Kidney glomerular epithelial cell (primary cell): Measurements from ENCODE around the gene CNTNAP2.
"Not testable (repeated sequence)": the region's sequence is repeated elsewhere in the genome, so short reads cannot be mapped to it uniquely, and the experiment has no call there.

ENCODE experiments used
- DNase-seq: peaks from one replicate; lab custom pipeline; 2025; lab: John Stamatoyannopoulos, UW

Gene CNTNAP2

DNA sequence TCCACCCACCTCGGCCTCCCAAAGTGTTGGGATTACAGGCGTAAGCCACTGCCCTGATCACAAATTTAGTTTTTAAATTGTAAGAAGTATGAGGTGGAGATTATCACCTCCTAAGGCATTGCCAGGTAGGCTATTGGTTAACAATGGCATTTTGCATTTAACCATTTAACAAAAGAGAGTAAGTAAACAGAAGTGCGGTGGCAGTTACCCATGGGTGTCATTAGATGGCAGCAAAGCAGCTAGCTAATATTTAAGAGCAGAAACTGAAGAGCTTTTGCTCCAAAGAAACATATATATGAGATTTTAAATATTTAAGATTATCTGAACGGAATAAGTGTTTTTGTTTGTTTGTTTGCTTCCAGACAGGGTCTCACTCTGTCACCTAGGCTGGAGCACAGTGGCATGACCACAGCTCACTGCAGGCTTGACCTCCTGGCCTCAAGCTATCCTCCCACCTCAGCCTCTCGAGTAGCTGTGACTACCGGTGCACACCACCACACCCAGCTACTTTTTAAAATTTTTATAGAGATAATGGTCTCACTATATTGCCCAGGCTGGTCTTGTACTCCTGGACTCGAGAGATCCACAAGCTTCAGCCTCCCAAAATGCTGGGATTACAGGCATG lies 2148.4 kb downstream of the CNTNAP2 start:
- peak; percentile 11 for DNase-seq

DNA sequence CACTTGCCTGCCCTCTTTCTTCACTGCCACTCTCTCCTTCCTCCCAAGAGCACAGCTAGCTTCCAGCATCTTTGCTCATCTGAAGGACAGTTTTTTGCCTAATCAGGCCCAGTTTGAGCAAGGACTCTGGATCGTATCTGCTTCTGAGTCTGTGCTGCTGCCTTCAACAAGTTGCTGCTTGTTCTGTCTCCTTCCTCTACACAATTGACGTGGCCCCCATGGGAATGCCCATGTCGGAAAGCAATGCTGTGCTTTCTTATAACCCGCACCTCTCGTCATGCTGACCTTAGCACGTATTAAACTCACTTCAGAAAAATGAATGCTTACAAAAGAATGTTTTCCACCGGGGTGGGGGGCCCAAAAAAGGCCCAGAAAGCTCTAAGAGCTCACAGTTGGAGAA lies 2149.3 kb downstream of the CNTNAP2 start:
- DNase-seq: no peak

DNA sequence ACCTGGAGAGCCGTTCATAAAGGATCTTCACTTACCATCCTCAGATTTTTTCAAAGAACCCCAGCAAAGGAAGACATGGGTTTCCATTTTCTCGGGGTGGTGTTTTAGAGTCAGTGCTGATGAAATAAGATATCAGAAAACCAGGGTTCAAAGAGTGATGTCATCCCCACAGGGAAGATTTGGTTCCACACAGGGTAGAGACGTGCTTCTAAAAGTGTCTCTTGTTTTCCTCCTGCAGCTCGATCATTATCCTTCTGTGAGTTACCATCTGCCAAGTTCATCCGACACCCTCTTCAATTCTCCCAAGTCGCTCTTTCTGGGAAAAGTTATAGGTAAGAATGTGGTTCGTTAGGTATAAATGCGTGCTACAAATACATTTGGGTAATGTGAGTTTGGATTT lies 2150.2 kb downstream of the CNTNAP2 start:
- no peak for DNase-seq

GRCh38 chr7:148270576-148270975 lies 2154.0 kb downstream of the CNTNAP2 start:
- no peak for DNase-seq

DNA sequence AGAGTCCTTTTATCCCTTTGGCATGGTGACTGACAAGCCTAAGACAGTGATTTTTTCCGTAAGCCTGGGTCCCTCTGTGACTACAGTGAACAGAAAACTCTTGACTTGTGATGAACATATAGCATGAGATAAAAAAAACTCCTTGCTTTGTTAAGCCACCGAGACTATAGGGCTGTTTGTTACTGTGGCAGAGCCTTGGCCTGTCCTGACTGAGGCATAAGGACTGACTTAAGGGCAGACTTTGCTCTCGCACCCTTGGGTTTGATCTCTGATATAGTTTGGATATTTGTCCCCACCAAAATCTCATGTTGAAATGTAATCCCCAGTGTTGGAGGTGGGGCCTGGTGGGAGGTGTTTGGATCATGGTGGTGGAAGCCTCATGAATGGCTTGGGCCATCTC lies 2157.5 kb downstream of the CNTNAP2 start:
- no peak for DNase-seq

DNA sequence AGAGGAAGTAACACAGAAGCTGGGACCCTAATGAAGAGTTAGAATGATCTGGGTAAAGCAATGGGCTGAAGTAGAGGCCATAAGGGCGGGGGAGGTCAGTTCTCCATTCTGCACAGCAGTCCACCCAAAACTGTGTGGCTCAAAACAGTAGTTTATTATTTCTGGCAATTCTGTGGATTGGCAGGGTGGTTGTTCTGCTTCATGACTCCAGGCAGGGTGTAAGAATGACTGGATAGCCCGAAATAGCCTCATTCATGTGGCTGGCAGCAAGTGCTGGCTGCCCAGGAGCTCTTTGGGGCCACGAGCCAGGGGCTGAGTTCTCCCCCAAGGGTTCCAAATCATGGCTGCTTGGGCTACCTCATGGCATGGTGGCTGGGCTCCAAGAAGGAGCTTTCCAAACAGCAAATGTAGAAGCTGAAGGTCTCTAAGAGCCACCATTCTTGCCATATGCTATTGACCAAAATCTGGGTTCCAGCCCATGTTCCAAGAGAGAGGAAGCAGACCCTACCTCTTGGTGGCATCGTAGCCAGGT lies 2158.8 kb downstream of the CNTNAP2 start:
- no peak for DNase-seq

GRCh38 chr7:148276314-148277041 lies 2159.9 kb downstream of the CNTNAP2 start:
- no peak for DNase-seq

DNA sequence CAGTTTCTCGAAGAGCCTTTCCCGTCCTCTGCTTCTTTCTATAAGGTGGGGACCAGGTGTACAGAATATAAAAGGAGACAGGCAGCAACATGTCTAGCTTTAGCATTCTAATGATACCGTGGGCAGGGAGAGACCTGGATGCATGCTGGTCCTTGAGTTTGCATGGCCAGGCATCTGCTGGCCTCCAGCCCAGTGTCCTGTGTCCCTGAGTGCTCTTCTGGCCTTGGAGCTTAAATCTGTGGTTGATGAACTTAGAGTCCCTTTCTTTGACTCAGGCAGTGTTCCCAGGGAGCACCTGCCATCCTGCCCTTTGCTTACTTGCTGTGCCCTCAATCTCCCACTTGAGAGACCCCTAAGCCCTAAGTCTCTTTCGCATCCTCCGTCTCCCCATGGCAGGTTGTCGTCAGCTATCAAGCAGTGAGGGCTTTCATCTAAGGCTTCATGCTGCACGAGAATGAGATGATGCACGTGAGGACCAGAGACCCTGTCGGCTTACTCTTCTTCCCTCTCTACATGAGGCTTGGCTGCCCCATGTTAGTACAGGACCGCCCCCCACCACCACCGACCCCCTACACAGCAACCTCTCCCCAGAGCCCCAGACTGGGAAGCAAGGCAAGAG lies 2160.6 kb downstream of the CNTNAP2 start:
- no peak for DNase-seq

DNA sequence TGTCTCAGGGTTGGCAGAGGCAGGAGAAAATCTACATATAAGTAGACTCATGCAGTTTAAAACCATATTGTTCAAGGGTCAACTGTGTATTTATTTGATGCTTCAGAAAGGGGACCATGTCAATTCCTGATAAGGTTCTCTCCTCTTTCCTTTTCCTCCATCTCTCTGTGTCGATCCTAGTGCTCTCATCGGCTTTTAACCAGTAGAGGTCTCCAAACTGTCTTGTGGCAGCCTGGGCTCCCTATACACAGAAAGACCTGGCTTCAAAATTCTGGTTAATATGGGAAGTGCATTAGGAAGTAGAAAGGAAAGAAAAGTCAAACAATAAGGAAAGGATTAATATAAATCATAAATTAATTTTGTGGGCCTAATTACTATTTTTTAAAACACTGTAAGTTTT lies 2169.5 kb downstream of the CNTNAP2 start:
- DNase-seq: peak; percentile 14

GRCh38 chr7:148287538-148287937 lies 2170.9 kb downstream of the CNTNAP2 start:
- no peak for DNase-seq

- DNase-seq: no peak
Measured at GRCh38 chr7:148288592-148289151, 2172.1 kb downstream of the CNTNAP2 start.

- DNase-seq: no peak
Measured at GRCh38 chr7:148289630-148290029, 2173.0 kb downstream of the CNTNAP2 start.

DNA sequence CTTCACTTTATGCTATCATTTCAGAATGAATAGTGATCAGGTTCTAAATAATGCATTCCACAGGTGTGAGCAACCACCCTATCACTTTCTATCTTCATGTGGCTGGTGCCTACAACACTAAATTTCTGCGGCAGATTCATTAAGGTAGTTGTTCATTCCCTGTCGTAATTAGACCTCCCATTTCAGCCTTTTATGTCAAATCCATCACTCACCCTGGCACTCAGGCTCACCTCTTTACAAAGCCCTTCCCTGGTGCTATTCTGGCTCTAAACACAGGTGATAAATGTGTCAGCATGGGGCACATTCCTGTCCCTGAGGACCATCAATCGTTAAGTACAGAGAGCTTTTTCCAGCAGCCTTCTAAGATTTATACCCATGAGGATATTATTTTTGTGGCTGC lies 2173.9 kb downstream of the CNTNAP2 start:
- DNase-seq: no peak

DNA sequence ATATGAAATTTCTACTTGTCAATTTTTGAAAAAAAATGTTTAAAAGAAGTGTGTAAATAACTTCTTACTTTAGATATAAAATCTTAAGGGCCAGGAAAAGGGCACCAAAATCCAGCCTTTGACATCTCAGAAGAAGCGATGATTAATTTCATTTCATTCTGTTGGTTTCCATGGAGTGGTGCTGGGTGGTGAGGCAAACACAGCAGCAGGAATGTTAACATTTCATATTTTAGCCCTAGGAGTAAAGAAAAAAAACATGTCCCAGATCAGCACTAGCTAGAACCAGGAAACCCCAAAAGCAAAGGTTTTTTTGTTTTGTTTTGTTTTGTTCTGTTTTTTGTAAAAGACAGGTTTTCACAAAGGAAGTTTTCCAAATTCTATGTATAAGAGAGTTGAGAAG lies 2175.2 kb downstream of the CNTNAP2 start:
- DNase-seq: no peak

GRCh38 chr7:148296994-148297644 lies 2180.5 kb downstream of the CNTNAP2 start:
- no peak for DNase-seq

GRCh38 chr7:148298768-148299167 lies 2182.2 kb downstream of the CNTNAP2 start:
- not testable (repeated sequence) for DNase-seq

- peak; percentile 47 for DNase-seq
Measured at GRCh38 chr7:148299350-148300276, 2183.0 kb downstream of the CNTNAP2 start.

- not testable (repeated sequence) for DNase-seq
Measured at GRCh38 chr7:148302436-148302835, 2185.8 kb downstream of the CNTNAP2 start.

- no peak for DNase-seq
Measured at GRCh38 chr7:148303295-148304082, 2186.9 kb downstream of the CNTNAP2 start.

GRCh38 chr7:148304083-148304335 lies 2187.4 kb downstream of the CNTNAP2 start:
- no peak for DNase-seq

- no peak for DNase-seq
Measured at GRCh38 chr7:148304456-148304855, 2187.9 kb downstream of the CNTNAP2 start.
